HG03196 (cell line): ENCODE results near the gene COBLL1.

ENCODE experiments used
- ATAC-seq: cut with Tn5 transposase; IDR thresholded peaks from one replicate; pipeline ENCODE4 v1.9.1; 2021; ENCODE audit not compliant: unreplicated experiment

Gene COBLL1

DNA sequence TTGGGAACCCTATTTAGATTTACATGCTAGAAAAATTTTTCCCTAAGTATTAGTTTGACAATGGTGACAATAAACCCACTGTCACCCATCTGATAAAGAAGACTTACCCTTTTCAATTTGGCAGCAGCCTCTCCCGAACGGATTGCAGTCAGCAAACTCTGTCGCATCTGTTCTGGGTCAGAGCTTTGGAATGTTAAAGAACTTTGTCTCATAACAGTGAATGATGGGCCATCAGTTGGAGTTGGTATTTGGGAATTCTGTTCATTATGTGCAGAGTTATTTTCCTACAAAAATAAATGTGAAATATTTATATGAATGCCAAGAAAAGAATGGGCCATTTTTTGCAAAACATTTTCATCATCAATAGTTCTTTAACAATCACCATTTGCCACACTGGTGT lies 149.5 kb downstream of the COBLL1 start:
- no peak for ATAC-seq

- ATAC-seq: no peak
These were observed 150.2 kb downstream of the COBLL1 start for GRCh38 chr2:164691346-164691887.

- no peak for ATAC-seq
These were observed 151.3 kb downstream of the COBLL1 start for GRCh38 chr2:164690361-164690760.

GRCh38 chr2:164688896-164689419 lies 152.7 kb downstream of the COBLL1 start:
- no peak for ATAC-seq

DNA sequence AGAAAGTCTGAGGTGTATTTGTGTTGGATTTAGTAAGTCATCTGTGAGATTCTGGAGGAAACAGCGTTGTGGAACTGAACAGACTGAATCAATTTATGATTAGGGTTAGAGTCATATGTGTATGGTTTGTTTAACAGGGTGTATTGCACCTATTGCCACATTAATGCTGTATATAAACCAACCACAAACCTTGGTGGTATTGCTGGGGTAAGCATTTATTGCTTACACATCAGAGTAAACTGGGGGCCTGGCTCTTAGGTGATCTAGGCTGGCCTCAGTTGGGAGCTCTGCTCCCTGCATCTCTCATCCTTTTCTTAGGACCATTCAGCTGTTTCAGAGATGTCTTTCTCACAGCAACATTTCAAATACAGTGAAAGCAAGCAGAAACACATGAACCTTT lies 160.6 kb downstream of the COBLL1 start:
- no peak for ATAC-seq

- ATAC-seq: no peak
These were observed 162.9 kb downstream of the COBLL1 start for GRCh38 chr2:164678631-164679149.

DNA sequence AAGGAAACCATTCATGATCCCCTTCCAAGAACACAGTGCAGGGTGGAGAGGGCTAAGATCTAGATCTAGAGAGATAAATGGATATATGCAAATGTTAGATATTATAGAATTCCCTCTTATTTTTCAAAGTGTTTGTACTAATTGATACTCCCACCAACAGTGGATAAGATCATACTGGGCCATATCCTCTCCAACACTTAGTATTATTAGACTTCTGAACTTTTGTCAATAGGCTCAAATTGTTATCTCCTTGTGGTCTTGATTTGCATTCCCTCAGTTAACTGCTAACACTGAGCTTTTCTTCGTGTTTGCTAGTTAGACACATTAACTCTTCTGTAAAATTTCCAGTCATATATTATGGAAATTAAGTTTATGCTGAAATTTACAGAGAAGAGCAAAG lies 163.9 kb downstream of the COBLL1 start:
- ATAC-seq: no peak

DNA sequence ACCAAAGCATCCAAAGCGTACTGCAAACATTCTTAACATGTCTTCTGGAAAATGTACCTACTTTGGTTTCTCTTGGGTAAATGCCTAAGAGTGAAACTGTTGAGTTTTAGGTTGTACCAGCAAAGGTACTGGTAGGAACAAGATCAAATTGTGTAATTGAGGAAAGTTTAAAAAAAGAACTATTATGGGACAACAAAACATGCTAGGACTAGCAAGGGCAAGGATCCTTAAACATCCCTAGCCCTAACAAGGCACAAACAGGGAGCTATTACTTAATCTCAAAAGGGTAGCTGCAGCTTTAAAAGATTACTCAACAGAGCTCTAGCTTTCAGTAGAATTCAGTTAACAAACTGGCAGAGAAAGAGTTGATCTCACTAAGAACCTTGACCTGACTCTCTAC lies 164.4 kb downstream of the COBLL1 start:
- no peak for ATAC-seq

GRCh38 chr2:164675687-164676086 lies 165.9 kb downstream of the COBLL1 start:
- no peak for ATAC-seq

DNA sequence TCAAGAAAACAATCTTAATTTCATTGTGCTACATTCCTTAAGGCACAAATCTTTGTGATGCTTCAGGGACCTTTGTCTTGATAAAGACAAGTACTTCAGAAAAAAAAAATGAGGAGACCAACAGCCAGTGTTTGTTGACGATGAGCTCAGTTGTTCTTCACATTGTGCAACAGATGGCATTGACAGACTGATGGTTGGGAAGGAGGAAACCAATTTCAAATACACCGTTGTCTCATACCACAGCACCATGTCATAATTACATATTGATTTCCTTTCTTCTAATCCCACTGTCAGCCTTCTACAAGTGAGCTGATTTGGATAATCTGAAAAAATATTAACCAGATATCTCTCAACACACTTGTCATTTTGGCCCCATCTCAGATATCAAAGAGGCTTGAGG lies 166.6 kb downstream of the COBLL1 start:
- ATAC-seq: no peak

DNA sequence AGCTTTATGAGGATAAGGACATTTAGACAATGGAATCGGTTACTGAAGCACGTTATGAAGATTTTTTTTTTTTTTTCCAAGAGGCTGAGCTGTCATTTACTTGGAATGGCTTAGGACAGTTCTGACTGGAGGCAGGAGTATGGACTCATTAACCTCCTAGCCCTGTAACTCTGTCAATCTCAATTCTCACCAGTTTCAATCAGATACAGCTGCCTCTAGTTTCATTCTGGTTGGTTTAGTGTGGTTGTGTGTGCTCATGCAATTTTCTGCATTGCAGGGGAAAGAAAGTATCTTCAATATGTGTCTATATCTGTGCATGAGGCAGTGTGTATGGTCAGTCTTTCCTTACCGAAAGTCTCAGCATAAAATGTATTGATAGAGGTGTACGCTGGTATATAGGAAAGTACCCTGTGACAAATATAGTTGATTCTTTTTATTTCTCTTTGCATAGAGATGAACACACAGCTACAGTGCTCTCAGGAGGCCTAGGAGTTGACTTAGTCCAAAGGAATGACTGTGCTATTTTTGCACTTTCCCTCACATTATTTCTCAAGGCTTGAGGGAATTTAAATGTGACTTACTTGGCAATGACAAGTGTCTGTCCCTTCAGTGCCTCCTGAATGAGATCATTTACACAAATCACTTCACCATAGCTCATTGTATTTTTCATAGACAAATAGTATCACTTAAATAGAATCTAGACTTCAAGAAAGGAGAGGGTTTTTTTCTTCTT lies 169.8 kb downstream of the COBLL1 start:
- ATAC-seq: no peak

- no peak for ATAC-seq
These were observed 172.3 kb downstream of the COBLL1 start for GRCh38 chr2:164669291-164669690.

DNA sequence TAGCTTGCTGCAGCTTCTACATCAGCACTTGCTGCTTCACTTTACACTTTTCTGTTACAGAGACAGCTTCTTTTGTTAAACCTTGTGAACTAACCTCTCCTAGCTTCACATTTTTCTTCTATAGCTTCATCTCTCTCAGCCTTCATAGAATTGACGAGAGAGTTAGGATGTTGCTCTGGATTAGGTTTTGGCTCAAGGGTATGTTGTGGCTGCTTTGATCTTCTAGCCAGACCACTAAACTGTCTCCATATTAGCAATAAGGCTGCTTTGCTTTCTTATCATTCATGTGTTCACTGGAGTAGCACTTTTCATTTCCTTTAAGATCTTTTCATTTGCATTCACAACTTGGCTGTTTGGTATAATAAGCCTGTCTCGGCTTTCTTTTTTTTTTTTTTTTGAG lies 174.1 kb downstream of the COBLL1 start:
- no peak for ATAC-seq

- ATAC-seq: no peak
These were observed 177.6 kb downstream of the COBLL1 start for GRCh38 chr2:164664070-164664469.

DNA sequence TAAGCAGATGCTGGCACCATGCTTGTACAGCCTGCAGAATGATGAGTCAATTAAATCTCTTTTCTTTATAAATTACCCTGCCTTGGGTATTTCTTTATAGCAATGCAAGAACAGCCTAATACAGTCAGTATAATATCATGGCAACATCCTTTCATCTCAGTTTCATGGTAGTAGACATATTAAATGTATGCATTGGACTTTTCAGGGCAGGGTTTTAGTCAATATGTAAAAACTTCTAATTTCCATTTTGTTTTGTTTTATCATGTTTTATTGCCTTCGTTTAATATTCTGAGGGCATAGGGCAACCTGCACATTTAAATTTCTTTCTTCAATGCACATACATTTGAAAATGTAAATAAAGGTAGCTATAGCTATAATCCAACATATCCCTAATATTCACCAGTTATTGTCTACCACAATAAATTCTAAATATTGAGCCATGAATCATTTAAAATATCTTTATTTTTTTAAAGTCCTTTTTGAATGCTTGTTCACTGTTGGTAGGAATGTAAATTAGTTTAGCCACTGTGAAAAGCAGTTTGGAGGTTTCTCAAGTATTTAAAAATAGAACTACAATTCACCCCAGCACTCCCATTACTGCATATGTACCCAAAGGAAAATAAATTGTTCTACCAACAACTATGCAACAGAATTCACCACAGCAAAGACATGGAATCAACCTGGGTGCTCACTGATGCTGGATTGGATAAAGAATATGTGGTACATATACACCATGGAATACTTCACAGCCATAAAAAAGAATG lies 178.6 kb downstream of the COBLL1 start:
- no peak for ATAC-seq

DNA sequence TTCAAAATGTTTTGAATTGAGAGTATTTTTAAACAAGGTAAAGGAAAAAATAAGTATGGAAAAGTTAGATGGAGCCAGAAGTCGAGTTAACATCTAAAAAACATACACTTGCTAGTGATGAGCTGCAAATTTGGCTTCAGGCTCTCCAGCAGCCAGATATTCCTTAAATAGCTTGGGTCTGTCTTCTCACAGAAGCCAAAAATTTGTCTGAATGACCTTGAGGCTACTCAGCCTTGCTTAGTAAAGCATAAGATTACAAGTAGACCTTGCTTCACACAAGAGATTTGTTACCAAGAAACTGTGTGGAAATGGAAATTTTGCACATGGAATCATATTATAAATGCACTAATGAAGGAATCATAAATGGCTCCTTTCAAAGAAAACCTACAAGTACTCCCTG lies 179.6 kb downstream of the COBLL1 start:
- ATAC-seq: no peak

- no peak for ATAC-seq
These were observed 180.3 kb downstream of the COBLL1 start for GRCh38 chr2:164661349-164661748.

GRCh38 chr2:164657129-164657528 lies 184.5 kb downstream of the COBLL1 start:
- no peak for ATAC-seq

DNA sequence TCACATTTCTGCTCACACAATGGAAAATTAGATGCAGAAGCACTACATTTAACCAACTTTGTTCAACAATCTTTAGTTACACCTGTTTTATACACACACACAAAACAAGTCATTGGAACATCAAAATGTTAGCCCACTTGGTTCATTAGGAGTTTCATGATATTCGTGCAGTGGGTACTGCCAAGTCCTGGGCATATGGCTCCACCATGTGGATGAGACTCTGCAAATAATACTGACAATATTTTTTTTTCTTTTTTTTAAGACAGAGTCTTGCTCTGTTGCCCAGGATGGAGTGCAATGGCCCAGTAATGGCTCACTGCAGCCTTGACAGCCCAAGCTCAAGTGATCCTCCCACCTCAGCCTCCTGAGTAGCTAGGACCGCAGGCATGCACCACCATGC lies 185.9 kb downstream of the COBLL1 start:
- no peak for ATAC-seq

- ATAC-seq: no peak
These were observed 186.3 kb downstream of the COBLL1 start for GRCh38 chr2:164655336-164655735.

DNA sequence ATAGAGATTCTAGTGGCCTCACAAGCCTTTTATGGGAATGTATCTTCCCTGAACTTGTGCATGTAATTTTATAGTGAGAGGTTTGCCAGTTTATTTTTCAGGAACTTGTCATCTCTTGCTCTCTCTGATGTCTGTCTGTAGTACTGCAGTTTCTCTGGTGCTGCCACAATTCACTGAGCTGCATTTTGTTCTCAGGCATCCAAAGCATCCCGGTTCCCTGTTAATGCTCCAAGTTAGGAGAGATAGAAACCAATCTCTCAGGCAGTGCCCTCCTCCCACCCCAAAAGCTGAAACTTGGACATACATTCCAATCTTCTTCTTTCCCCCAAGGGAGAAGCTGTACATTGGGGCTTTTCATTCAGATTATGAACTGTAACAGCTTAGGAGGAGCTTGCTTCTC lies 190.3 kb downstream of the COBLL1 start:
- no peak for ATAC-seq
